Muscle of arm (tissue), 12 donors: ENCODE measurements around the gene ETNK2. TPM values are rescaled to one million over a fixed set of nuclear protein-coding genes. Genes with fewer than 3 reads are reported as not detected.

Experiments used
- DNase-seq: peaks from one replicate; pipeline ENCODE4 v3.0.0-alpha.2; 2013
- polyA plus RNA-seq, 12 donors: library from polyadenylated mRNA; unstranded; fragments of 120-200 nt; gene quantifications; one replicate each; pipeline ENCODE4 v1.2.1, GENCODE V29; 2013; ENCODE audit not compliant: insufficient read length in 12 of 12

Gene ETNK2
- polyA plus RNA-seq, 12 donors, result 1.7 to 10.3 (median 3.1) TPM; not detected in 1

DNA sequence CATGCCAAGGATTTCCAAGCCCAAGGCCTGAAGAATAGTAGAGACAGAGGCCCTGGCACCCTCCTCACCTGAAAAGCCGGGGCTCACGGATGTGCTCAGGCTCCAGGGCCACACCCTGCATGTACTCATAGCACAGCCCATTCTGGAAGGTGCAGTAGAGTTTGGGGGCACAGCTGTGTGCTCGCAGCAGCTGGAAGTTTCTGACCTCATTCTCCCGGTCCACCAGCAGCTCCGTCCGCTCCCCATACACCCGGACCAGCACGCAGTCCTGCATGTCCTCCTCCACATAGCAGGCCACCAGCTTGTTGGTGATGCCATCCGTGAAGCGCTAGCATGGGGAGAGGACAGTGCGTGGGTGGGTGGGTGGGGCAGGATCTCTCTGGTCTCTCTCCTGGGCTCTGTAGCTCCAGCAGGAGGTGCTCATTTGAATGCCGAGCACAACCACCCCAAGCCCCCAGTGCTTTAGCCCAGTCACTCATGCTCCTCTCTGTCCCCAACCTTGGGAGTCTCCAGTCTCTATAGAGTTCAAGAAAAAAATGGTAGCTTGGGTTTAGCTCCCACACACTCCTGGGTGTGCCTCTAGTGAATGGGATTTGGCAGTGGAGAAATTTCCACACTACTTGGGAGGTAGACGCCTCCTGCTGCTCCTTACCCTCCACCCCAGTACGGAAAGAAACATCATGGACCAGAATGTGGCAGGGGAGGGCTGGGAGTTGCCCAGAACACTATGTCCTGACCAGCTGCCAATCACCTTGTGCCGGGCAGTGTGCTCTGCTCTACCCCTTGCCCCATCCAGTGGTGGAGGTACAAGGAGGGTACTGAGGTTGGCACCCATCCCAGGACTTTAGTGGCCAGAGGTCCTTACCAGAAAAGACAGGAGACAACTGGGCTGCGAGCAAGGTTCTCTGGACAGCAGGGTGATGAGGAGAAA is 1.9 kb downstream of the ETNK2 start:
- DNase-seq, result no peak

DNA sequence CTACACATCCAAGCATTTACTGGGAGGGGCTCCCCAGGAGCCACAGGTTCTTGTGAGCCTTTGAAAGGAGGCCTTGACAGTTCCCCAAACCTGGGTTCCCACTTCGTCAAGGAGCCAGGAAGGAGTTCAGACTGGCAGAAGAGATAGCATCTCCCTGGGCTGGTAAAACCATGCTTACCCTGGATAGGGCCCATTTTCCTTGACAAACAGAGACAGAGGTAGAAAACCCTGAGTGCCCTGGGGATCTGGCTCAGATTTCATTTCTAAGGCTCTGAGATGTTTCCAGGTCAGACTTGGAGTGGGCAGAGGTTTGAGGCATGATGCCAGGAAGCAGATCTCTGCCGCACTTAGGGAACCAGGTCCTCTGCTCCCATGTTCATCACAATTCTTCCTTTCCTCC is 2.7 kb downstream of the ETNK2 start:
- DNase-seq, result no peak

GRCh38 chr1:204147406-204148383 is 4.1 kb downstream of the ETNK2 start:
- DNase-seq, result no peak

- DNase-seq, result no peak
Observed at GRCh38 chr1:204146965-204147364, 4.9 kb downstream of the ETNK2 start.

GRCh38 chr1:204146309-204146708 is 5.5 kb downstream of the ETNK2 start:
- no peak for DNase-seq

DNA sequence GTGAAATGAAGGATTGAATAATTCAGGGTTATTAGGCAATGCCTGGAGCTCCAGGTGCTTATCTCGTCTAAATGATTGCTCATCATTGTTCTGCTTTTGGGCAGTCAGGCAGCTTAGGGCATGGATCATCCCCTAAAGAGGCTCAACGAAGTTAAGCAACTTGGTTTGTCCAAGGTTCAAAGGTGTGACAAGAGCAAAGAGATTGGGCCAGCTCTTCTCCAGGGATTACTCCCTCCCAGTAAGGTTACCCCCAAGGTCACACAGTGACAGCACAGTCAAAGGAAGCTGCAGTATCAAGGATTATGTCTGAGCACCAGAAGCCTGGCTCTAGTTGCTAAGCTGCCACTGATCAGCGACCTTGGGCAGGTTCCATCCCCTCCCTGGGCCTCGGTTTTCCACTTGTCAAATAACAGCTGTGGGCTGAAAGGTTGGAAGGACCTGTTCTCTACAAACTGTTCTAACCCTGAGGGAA is 6.8 kb downstream of the ETNK2 start:
- DNase-seq, result no peak

DNA sequence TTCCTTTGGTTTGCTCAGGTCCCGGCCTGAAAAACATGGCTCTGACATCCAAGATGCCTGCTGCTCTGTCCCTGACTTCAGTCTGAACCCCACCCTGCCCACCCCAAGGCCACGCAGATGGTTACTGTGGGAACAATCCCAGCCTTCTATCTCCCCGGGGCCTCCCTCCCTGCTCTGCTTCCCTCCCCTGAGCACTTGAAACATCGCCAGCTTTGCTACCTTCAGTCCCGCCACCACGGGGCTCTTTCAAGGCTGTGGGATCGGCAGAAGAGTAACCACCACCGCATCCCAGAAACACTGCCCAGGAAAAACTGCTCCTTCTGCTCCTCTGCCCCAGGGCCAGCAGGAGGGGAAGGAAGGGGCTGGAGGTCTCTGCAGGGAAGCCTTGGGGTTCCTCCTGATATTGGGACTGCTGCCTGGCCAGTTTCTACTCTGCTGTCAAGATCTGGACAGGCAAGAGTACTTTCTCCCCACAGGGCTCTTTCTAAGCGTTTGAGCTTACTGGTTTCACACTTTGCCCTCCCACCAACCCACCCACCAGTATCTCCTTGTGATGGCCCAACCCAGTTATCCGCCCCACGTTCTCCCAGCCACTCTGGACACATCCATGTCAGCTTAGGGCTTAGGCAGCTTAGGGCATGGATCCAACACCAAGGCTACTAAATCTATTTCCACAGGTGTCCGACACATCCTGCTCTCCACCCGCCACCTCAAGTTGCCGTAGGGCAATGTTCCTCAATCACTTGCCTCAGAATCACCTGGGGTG is 8.4 kb downstream of the ETNK2 start:
- no peak for DNase-seq

DNA sequence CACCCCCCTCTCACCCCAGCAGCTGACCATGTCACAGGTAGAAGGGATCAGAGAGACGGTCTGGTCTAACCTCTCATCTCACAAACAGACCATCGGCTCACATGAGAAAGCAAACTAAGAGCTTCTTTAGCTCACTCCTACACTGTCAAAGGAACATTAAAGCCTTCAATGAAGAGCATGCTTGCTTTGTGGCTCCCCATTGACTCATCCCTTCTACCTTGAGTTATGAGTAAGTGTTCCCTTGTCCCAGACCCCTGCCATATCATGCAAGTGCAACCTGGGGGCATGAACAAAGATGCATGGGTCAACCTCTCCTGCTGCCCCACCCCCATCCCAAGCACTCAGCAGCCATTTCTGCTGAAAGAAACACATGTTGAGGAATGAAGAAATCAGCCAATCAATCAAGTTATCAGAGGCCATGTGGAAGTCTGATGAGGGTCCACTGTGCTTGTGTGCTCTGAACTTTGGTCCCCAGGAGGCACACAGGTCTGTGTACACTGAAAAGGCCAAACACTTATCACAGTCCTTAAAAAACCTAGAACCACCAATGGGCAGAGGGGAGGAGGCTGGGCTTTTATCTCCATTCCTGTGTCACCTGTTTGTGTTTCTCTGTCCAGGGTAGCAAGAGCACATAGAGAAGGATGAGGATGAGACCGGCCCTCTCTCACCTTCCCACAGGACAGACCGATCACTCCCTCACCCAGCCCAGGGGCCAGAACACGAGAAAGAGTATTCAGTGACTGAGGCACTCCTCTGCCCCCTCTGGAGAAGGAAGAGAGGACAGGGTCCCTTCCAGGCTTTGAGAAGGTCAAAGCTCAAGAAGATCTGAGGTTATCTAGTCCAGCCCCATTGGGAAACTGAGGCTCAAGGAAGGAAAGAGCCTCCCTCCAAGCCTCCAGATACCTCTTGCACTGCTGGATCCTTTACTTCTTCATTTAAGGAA is 9.5 kb downstream of the ETNK2 start:
- no peak for DNase-seq

DNA sequence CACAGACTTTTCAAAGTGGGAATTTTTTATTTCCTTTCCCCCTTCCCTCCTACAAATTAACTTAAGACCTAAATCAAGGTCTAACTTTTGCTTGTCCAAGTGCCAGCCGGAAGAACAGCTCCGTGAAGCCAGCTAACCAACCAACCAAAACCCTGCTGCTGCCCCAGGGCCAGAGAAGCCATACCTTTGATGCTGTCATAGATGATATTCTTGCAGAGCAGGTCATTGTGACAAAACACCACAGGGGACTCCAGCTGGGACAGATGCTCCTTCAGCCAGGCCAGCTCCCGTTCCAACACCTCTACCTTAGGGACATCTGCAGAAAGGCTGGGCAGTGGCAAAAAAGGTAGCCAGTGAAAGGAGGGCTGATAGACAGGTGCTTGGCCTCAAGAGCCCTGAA is 10.7 kb downstream of the ETNK2 start:
- no peak for DNase-seq

- no peak for DNase-seq
Observed at GRCh38 chr1:204139952-204140351, 11.9 kb downstream of the ETNK2 start.

DNA sequence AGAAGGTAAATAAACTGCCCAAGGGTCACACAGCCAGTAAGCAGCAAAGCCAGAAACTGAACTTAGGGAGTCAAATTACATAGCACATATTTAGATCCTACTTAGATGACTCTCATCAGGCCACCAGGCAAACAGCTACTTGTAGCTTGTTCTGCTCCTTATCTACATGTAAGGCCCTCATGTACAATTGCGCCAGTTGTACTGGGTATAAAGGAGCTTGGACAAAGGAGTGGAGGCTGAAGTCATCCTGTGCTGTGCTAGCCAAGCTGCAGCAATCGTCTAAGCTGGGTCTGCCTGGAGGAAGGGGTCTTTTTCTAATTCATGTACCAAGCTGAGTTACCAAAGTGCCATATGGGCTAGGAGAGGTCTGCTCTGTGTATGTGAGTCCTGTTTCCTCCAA is 12.8 kb downstream of the ETNK2 start:
- no peak for DNase-seq

DNA sequence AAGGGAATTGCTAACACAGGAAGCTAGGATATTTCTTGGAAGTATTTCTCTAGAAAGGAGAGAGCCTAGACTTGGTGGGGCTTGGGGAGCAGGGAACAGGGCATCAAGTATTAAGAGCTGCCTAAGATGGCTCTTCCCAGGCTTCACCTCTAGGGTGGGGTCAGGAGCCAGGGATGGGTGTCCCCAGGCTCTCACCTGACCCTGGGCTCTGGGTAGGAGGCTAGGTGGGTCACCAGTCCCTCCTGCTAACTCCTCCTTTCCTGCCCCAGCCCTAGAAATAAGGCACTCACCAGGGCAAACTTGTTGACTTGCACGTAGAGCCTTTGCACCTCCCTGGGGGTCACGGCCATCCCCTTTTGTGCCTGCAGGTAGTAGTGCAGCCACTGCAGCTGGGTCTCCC is 15.0 kb downstream of the ETNK2 start:
- DNase-seq, result no peak

GRCh38 chr1:204134103-204134502 is 17.7 kb downstream of the ETNK2 start:
- no peak for DNase-seq

DNA sequence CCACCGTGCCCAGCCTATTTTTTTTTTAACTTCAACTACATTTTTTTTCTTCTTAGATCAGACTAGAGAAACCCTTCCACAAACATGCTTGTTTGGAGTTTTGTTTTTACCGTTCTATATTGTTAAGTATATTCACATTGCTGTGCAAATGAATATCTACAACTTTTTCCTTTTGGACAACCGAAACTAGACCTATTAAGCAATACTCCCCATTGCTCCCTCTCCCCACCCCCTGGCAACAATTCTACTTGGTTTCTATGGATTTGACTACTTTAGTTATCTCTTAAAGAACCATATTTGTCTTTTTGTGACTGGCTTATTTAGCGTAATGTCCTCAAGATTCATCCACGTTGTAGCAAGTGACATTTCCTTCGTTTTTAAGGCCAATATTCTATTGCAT is 19.1 kb downstream of the ETNK2 start:
- no peak for DNase-seq

- no peak for DNase-seq
Observed at GRCh38 chr1:204131978-204132377, 19.9 kb downstream of the ETNK2 start.

GRCh38 chr1:204130981-204131892 is 20.6 kb downstream of the ETNK2 start:
- no peak for DNase-seq

- no peak for DNase-seq
Observed at GRCh38 chr1:204130178-204130577, 21.7 kb downstream of the ETNK2 start.

DNA sequence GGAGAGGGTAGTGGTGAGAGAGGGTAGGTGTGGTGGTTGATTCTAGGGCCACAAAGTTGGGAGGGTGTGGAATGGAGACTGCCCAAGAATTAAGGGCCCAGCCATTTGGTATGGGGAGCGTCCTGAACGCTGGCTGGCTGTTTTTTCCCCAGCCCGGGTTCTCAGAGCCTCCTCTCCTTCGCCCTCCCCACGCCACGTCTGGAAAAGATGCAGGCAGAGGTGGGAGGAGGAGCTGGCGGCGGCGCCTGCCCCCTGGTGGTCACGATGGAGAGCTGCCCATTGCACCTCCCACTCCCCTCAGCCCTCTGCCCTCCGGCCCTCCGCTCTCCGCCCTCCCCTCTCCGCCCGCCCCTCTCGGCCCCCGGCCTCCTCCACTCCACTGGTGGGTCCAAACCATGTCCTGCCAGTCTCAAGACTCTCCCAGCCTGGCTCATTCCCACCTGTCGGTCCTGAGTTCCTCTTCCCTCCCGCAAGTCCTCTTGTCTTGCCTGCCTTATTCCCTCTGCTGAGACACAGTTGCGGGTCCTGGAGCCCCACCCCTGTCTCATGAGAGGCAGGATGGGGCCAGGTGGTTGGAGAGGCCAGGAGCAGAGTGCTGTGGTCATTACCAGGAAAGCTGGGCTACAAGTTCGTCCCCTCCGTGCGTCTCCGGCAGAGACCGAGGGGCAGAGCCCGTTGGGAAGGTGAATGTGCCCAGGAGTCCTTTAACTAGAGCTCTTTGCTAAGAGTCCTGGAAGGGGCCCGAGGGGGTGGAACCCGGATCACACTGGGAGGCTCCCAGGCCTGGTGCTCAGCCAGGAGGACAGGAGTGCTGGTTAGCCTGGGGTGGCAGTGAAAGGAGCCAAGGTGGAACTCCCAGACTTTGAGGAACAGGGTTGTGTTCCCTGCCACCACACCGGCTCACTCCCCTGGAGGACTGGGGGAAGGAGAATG is 22.6 kb downstream of the ETNK2 start:
- DNase-seq, result peak; percentile 73
